ENCODE data around the gene ACTG1. TPM values are rescaled to one million over a fixed set of nuclear protein-coding genes. Genes with fewer than 3 reads are reported as not detected.

The ACTG1 gene
- total and polyA plus RNA-seq, 11 donors: 149 to 1,653 (median 423) TPM

DNA sequence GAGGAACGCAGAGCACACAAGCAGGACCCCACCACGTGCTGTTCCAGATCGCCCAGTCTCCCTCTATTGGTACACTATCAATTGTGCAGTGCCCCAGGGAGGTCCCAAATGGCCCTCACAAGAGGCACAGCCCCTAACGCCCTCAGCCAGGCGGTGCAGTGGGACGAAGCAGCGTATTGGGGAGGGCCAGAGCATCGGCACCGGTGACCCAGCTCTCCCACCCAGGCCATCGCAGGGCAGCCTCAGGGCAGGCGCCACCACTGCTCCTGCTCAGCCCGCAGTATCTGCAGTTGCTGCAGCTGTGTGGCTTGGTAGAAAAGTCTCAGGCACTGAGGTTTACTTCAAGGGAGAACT lies 45.5 kb upstream of the ACTG1 start:
- Histone ChIP-seq H3K4me1 (peaks cover 0 to 74% (median 29%) of the 10 kb centered on the region in 12 donors), H3K27me3 (no peaks in the 10 kb centered on the region), H3K27ac (peak overlapping the region in 2 of 12 donors; percentile 9 to 79), H3K9me3 (no peaks in the 10 kb centered on the region), H3K4me3 (no peak overlapping the region), H3K36me3 (peaks cover 0 to 72% (median 60%) of the 10 kb centered on the region in 9 donors)
- WGBS, 4 donors: 82 to 89% (median 86%) methylated on average over 12 of the region's 12 CpGs
- DNase-seq: peak in 1 of 5 donors; percentile 24
- peak in 1 of 4 donors; percentile 0 for ATAC-seq
- TF ChIP-seq, protein P1, sequence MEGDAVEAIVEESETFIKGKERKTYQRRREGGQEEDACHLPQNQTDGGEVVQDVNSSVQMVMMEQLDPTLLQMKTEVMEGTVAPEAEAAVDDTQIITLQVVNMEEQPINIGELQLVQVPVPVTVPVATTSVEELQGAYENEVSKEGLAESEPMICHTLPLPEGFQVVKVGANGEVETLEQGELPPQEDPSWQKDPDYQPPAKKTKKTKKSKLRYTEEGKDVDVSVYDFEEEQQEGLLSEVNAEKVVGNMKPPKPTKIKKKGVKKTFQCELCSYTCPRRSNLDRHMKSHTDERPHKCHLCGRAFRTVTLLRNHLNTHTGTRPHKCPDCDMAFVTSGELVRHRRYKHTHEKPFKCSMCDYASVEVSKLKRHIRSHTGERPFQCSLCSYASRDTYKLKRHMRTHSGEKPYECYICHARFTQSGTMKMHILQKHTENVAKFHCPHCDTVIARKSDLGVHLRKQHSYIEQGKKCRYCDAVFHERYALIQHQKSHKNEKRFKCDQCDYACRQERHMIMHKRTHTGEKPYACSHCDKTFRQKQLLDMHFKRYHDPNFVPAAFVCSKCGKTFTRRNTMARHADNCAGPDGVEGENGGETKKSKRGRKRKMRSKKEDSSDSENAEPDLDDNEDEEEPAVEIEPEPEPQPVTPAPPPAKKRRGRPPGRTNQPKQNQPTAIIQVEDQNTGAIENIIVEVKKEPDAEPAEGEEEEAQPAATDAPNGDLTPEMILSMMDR (IDR thresholded peaks at IDR 0.05): no peak
- no peak for TF ChIP-seq POLR2A (IDR thresholded peaks at IDR 0.05)
- intact Hi-C loops (cut with DNase I): loop anchor here in 4 of 10 donors (5.0 kb wide), 1 partner anchor 44 kb away; no protein-coding TSS in a partner anchor

DNA sequence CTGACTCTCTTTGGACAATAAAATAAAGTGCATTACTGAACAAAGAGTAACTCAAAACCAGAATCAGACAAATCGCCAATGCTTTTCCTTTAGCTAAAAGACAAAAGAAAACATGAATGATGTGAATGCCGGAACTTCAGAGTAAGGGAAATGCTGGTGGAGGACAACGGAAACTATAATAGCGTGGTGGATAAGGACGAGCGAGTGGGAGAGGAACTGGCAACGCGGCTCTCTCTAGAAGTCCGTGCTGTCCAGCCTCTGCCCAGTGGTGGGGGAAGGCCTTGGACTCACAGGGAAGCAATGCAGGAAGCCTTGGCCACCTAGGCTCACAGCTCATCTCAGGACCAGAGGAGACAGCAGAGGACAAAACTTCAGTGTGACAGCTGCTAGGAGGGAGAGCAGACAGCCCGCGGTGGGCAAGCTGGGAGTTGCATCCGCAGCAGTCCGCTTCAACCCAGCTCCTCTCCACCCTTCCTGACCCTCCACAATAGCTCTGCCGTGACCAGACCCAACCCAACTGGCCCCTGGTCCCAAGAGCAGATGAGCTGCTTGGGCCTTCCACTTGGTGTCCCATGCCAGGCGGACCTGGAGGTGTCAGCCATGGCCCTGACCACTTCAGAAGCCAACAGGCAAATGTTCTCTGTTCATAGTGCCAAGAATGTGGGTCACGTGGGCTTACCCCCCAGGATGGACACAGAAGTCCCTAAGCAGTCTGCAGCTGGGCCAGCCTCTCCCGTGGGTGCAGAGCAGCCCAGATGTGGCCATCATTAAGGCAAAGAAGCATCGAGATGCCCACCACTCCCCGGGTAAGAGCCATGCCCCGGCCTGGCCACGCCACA lies 44.9 kb upstream of the ACTG1 start:
- no peak overlapping the region for H3K4me3 ChIP-seq
- peak in 1 of 5 donors; percentile 31 for DNase-seq
- 71 to 79% (median 75%) methylated on average over 20 to 21 of the region's 21 CpGs for WGBS, 4 donors
- intact Hi-C loops (cut with DNase I): loop anchor here in 4 of 10 donors (5.0 kb wide), 1 partner anchor 45 kb away; no protein-coding TSS in a partner anchor
- peak overlapping the region in 5 of 12 donors; percentile 30 to 80 (median 79) for H3K27ac ChIP-seq
- no peaks in the 10 kb centered on the region for H3K9me3 ChIP-seq
- peak in 3 of 4 donors; percentile 3 to 21 (median 3) for ATAC-seq
- peaks cover 0 to 78% (median 31%) of the 10 kb centered on the region in 12 donors for H3K4me1 ChIP-seq
- H3K27me3 ChIP-seq: no peaks in the 10 kb centered on the region
- peaks cover 0 to 66% (median 55%) of the 10 kb centered on the region in 9 donors for H3K36me3 ChIP-seq
- TF ChIP-seq POLR2A (IDR thresholded peaks at IDR 0.05): no peak
- TF ChIP-seq, protein P1 (IDR thresholded peaks at IDR 0.05): no peak

DNA sequence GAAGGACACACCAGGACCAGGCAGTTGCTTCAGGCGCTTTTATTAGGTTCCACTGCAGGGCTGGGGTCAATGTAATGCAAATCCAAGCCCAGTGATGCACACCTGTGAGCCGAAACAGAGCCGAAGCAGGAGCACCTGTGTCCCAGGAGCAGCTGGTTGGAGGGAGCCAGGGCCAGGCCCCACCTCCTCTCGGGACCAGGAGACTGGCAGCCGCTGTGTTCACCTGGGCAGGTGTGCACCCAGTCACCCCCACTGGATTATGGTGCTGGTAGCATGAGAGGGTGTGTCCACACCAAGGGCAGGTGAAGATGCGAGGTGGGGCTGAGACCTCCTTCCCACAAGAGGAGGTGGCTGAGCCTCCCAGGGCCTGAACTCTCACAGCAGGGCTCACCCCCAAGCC lies 44.3 kb upstream of the ACTG1 start:
- ATAC-seq (no peak), DNase-seq (peak in 1 of 5 donors; percentile 47)
- Histone ChIP-seq H3K4me3 (no peak overlapping the region), H3K27ac (peak overlapping the region in 9 of 12 donors; percentile 20 to 80 (median 73)), H3K4me1 (peaks cover 0 to 77% (median 31%) of the 10 kb centered on the region in 12 donors), H3K27me3 (no peaks in the 10 kb centered on the region), H3K9me3 (no peaks in the 10 kb centered on the region), H3K36me3 (peaks cover 0 to 59% (median 48%) of the 10 kb centered on the region in 9 donors)
- TF ChIP-seq POLR2A (IDR thresholded peaks at IDR 0.05): no peak
- TF ChIP-seq, protein P1 (IDR thresholded peaks at IDR 0.05): no peak
- intact Hi-C loops (cut with DNase I): loop anchor here in 4 of 10 donors (5.0 kb wide), 1 partner anchor 45 kb away; no protein-coding TSS in a partner anchor
- 86 to 94% (median 91%) methylated on average over 4 to 6 of the region's 6 CpGs for WGBS, 4 donors

DNA sequence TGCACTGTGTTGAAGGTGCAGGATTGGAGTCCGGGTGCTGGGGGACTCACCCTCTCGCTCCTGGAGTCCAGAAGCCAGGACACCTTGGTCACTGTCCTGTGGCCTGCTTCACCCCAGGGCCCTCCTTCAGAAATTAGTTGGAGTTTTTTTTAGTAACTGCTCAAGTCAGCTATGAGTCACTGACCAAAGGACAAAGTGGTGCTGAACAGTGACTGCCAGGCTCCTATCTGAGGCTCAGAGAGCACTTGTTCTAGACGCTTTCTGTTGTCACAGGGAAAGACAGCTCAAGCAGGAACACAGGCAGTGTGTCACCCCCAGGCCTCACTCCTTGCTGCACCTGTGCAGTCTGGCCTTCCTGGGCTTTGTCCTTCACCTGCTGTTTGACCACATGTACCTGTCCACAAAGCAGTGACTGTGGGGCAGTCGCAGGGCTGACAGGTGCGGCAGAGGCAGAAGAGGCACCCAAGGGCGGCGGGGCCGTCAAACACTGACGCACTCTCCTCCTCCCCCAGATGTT lies 43.6 kb upstream of the ACTG1 start:
- 71 to 77% (median 74%) methylated on average over 9 of the region's 9 CpGs for WGBS, 4 donors

More for the DNA sequence above, 43.6 kb upstream of the ACTG1 start:
- H3K9me3 ChIP-seq: no peaks in the 10 kb centered on the region
- TF ChIP-seq POLR2A (IDR thresholded peaks at IDR 0.05): no peak
- ATAC-seq (peak; percentile 6 to 55 (median 40)), DNase-seq (peak in 2 of 5 donors; percentile 46 to 58)
- H3K27ac ChIP-seq: peak overlapping the region; percentile 12 to 80 (median 66)
- peaks cover 0 to 53% (median 42%) of the 10 kb centered on the region in 9 donors for H3K36me3 ChIP-seq
- no peaks in the 10 kb centered on the region for H3K27me3 ChIP-seq
- no peak overlapping the region for H3K4me3 ChIP-seq
- intact Hi-C loops (cut with DNase I): loop anchor here in 4 of 10 donors (5.0 kb wide), 1 partner anchor 46 kb away; no protein-coding TSS in a partner anchor
- peaks cover 0 to 75% (median 35%) of the 10 kb centered on the region in 12 donors for H3K4me1 ChIP-seq
